Ishikawa (cell line): Measurements from ENCODE around the gene FOXA1.

ENCODE experiments used
- CEBPB ChIP-seq: IDR thresholded peaks from 2 replicates; pipeline ENCODE4 v1.6.1; 2012
- CREB1 ChIP-seq: IDR thresholded peaks from 2 replicates; pipeline ENCODE4 v1.6.1; 2012; ENCODE audit warnings: low read depth
- EGR1 ChIP-seq: IDR thresholded peaks from 2 replicates; pipeline ENCODE4 v1.6.1; 2012
- EP300 ChIP-seq: IDR thresholded peaks from 2 replicates; pipeline ENCODE4 v1.6.1; 2012; ENCODE audit warnings: borderline replicate concordance
- FOXM1 ChIP-seq: IDR thresholded peaks from 2 replicates; pipeline ENCODE4 v1.6.1; 2012; ENCODE audit warnings: low read depth, borderline replicate concordance
- NFIC ChIP-seq: IDR thresholded peaks from 2 replicates; pipeline ENCODE4 v1.6.1; 2012
- RAD21 ChIP-seq: IDR thresholded peaks from 2 replicates; pipeline ENCODE4 v1.6.1; 2012; ENCODE audit warnings: low read depth
- TAF1 ChIP-seq: IDR thresholded peaks from 2 replicates; pipeline ENCODE4 v1.6.1; 2012; ENCODE audit warnings: low read depth, mild to moderate bottlenecking
- TCF12 ChIP-seq: IDR thresholded peaks from 2 replicates; pipeline ENCODE4 v1.6.1; 2012; ENCODE audit warnings: low read depth
- TEAD4 ChIP-seq: IDR thresholded peaks from 2 replicates; pipeline ENCODE4 v1.6.1; 2012
- YY1 ChIP-seq: IDR thresholded peaks from 2 replicates; pipeline ENCODE4 v1.6.1; 2012; ENCODE audit warnings: low read depth
- ZBTB7A ChIP-seq: IDR thresholded peaks from 2 replicates; pipeline ENCODE4 v1.6.1; 2012; ENCODE audit warnings: low read depth
- TF ChIP-seq, protein P1 (sequence below): IDR thresholded peaks from 2 replicates; pipeline ENCODE4 v1.6.1; 2012
- TF ChIP-seq, protein P2 (sequence below): IDR thresholded peaks from 2 replicates; pipeline ENCODE4 v1.6.1; 2012
- TF ChIP-seq, protein P3 (sequence below): IDR thresholded peaks from 2 replicates; pipeline ENCODE4 v1.6.1; 2012; ENCODE audit warnings: low read depth, mild to moderate bottlenecking

The FOXA1 gene

DNA sequence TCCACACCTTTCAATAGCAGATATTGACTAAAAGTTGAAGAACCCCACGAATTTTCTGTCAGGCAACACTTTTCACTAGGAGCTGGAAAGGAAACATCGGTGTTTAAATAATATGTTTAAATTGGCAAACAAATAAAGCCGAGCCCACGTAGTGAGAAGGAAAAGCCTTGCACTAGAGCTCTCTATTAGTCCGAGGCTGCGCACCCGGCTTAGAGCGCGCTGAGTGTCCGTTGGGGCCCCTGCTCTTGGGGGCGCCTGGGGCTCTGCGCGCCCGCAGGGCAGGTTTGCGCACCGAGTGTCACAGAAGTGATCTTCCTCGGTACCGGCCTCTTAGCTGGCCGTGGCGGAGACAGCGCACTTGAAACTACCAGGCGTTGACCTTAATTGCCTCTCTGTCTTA lies 6.8 kb upstream of the FOXA1 start:
- TF ChIP-seq TEAD4: no peak
- no peak for TF ChIP-seq TCF12
- TF ChIP-seq, protein P1, sequence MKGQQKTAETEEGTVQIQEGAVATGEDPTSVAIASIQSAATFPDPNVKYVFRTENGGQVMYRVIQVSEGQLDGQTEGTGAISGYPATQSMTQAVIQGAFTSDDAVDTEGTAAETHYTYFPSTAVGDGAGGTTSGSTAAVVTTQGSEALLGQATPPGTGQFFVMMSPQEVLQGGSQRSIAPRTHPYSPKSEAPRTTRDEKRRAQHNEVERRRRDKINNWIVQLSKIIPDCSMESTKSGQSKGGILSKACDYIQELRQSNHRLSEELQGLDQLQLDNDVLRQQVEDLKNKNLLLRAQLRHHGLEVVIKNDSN: no peak
- no peak for TF ChIP-seq TAF1
- no peak for TF ChIP-seq EP300
- TF ChIP-seq, protein P2, sequence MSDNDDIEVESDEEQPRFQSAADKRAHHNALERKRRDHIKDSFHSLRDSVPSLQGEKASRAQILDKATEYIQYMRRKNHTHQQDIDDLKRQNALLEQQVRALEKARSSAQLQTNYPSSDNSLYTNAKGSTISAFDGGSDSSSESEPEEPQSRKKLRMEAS: no peak
- TF ChIP-seq NFIC: no peak
- no peak for TF ChIP-seq CEBPB
- no peak for TF ChIP-seq RAD21
- TF ChIP-seq, protein P3, sequence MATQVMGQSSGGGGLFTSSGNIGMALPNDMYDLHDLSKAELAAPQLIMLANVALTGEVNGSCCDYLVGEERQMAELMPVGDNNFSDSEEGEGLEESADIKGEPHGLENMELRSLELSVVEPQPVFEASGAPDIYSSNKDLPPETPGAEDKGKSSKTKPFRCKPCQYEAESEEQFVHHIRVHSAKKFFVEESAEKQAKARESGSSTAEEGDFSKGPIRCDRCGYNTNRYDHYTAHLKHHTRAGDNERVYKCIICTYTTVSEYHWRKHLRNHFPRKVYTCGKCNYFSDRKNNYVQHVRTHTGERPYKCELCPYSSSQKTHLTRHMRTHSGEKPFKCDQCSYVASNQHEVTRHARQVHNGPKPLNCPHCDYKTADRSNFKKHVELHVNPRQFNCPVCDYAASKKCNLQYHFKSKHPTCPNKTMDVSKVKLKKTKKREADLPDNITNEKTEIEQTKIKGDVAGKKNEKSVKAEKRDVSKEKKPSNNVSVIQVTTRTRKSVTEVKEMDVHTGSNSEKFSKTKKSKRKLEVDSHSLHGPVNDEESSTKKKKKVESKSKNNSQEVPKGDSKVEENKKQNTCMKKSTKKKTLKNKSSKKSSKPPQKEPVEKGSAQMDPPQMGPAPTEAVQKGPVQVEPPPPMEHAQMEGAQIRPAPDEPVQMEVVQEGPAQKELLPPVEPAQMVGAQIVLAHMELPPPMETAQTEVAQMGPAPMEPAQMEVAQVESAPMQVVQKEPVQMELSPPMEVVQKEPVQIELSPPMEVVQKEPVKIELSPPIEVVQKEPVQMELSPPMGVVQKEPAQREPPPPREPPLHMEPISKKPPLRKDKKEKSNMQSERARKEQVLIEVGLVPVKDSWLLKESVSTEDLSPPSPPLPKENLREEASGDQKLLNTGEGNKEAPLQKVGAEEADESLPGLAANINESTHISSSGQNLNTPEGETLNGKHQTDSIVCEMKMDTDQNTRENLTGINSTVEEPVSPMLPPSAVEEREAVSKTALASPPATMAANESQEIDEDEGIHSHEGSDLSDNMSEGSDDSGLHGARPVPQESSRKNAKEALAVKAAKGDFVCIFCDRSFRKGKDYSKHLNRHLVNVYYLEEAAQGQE: no peak
- TF ChIP-seq CREB1: no peak
- no peak for TF ChIP-seq YY1
- no peak for TF ChIP-seq FOXM1
- no peak for TF ChIP-seq EGR1
- TF ChIP-seq ZBTB7A: no peak

DNA sequence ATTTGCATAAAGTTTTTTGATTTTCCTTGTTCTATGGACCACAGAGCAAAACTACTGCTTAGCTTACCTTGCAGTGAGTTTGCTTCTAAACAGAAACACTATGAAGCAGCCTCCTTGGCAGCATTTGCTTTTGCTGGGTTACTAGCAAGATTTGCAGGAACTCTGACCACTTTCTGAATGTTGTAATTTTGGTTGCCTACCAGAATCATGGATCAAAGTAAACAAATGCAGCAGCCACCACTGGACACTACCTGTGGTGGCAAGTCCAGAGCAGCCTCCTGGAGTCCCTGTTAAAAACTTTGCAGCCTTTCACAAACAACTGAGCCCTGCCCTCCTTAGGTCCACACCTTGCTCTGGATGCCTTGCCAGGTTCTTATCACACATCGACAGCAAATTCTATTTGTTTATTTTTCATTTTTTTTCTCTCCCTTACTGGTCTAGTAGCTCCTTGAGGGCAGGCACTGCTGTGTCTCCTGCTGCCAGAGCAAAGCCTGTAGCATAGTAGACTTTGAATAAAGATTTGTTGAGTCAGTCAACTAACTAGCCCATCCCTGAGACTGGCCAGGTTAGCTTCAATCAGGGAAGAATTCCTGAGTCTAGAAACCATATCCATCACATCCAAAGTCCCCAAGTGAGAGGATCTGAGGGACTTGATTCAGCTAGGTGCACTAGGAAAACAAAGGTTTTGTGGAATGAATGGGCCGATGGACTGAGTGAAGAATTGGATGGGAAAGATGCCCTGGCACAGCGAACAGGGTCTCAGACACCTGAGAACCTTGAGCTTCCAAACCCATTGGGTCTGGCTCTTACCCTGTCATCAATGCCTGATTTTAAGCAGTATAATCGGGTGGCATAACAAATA lies 6.1 kb upstream of the FOXA1 start:
- TF ChIP-seq YY1 (no peak), TCF12 (no peak), CREB1 (no peak), CEBPB (no peak), RAD21 (no peak), NFIC (no peak), ZBTB7A (no peak), TEAD4 (no peak), EGR1 (no peak), TAF1 (no peak), EP300 (no peak), FOXM1 (no peak)
- TF ChIP-seq, protein P2: no peak
- TF ChIP-seq, protein P1: no peak
- TF ChIP-seq, protein P3: no peak

DNA sequence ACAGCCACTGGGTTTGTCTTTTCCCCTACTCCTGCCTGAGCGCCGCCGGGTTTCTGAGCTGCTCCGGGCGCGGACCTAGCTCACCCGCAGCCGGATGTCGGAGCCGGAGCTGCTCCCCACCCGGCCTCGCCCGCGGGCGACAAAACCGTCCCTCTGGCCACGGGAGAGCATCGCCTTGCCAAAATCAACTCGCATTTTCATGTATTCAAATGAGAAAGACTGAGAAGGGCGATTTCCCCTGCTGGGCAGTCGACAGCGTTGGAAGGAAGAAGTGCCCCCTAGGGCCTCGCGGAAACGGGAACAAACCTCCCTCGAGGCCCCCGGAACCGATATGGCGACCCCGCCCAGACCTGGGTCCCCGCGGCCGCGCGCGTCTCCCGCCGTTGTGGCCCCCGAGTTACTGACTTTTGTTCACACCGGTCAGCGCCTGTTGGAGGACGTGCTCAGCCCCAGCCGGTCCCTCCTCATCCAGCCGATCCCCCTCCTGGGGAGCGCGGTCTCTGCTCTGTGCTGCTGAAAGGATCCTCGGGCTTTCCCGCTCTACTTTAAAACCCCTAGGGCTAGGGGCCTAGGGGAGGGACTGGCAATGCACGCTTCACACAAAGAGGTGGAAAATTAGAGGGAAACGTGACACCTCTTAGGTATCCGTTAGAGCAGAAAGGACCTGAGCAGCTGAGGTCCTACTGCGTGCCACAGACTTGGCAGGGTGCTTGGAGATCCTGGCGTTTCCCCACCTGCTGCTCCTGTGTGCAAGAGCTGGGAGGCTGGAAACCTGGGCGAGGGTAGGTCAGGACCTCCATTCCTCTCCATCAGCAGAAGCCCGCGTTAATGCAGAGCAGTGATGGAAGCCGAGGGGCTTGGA lies 4.7 kb upstream of the FOXA1 start:
- TF ChIP-seq CEBPB: no peak
- TF ChIP-seq, protein P3: no peak
- TF ChIP-seq EP300: no peak
- no peak for TF ChIP-seq YY1
- no peak for TF ChIP-seq RAD21
- TF ChIP-seq FOXM1: no peak
- TF ChIP-seq CREB1: no peak
- TF ChIP-seq, protein P2: no peak
- no peak for TF ChIP-seq ZBTB7A
- no peak for TF ChIP-seq EGR1
